NCI-H526 treated with DMSO at 0.1 percent for 48 hours (cell line): ENCODE measurements around the gene EPHB3.
"Not testable (repeated sequence)": the region's sequence is repeated elsewhere in the genome, so short reads cannot be mapped to it uniquely, and the experiment has no call there.

Experiments used
- DNase-seq: peaks from one replicate; lab custom pipeline; 2025; lab: John Stamatoyannopoulos, UW

Gene EPHB3

DNA sequence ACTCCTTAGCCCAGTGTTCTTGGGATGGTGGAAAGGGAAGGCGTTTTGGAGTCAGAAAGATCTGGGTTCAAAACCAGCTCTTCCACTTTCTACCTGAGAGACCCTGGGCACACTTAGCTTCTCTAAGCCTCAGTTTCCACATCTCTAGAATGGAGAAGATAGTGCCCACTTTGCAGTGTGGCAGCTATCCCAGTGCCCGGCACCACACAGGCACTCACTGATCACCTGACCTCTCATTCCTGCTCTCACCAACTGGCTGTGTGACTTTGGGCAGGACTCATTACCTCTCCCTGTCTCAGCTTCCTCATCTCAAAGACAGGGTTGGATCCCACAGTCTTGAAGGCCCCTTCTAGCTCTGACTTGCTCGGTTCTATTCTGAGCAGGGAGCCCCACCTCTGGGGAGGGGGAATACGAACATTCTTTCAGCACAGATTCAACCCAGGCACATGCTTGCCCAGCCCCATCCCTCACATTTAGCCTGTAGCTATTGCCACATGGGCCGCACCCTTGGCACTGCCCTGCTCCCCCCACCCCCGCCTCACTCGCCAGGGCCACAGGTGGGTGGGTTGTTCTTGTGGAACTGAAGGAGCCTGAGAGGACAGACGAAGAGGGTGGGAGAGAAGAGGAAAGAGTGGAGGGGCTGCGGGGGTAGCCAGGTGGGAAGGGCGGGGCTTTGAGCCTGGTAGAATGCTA is 39.2 kb downstream of the EPHB3 start:
- no peak for DNase-seq

DNA sequence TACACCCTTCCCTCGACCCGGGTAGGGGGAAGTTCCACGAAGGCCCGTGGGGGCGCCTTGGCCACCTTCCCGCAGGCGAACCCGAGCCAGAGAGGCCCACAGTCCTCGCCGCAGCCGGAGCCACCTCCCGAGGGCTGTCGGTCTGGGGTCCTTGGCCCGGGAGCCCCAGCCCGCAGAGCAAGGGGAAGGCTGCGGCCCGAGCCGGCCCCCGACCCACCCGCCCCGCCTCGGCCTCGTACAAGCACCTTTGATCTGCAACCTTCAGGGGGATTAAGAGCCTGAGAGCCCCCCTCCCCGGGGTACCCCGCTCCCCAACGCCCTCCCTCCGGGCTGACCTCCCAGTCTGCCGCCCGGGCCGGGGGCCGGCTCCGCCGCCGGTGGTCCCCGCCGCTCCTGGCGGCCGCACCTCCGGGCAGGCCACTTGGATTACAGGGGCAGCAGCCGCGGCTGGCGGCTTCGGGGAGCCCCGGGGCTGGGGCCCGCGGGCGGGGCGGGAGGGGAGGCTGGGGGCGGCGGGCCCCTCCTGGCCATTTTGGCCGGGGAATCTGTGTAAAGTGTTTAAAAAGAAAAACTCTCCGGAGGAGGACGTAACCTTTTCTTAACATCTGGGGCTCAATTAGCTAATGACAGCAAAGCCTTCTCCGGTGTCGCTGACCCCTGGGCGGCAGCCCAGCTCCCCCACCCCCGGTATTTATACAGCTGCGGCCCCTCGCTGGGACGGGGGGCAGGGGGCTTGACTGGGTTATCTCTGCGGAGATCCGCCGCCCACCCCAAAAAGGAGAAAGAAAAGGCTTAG is 40.2 kb downstream of the EPHB3 start:
- DNase-seq, result no peak

DNA sequence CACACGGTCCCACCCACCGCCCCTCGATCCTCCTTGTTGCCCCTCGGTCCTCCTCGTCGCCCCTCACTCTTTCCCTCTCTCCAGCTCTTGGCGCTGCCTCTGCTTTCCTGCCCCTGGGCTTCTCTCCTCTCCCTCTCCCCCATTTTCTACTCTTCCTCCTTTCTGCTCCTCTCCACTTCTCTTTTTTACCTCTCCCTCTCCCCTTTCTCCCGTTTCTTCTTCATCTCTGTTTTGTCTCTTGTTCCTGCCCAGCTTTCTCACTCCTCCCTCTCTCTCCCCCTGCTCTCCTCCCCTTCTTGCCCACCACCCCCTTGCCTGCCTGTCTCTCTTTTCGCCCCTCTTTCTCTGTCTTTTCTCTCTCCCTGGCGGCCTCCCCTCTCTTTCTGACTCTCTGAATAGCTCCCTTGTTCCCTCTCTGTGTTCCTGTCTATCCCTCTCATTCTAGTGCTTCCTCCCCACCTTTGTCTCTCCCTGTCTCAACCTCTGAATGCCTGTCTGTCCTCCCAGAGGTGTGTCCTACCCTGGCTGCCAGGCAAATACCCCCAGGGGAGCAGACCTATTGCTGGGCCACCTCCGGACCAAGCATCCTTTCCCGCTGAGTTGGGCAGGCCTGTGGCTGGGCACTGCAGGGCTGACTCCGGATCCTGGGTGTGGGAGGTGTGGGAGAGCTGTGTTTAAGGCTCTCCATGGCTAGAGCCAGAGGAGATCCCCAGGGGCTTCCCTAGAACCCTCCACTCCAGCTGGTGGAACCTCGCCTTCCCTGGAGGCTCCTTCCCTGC is 41.0 kb downstream of the EPHB3 start:
- DNase-seq, result peak; percentile 71

DNA sequence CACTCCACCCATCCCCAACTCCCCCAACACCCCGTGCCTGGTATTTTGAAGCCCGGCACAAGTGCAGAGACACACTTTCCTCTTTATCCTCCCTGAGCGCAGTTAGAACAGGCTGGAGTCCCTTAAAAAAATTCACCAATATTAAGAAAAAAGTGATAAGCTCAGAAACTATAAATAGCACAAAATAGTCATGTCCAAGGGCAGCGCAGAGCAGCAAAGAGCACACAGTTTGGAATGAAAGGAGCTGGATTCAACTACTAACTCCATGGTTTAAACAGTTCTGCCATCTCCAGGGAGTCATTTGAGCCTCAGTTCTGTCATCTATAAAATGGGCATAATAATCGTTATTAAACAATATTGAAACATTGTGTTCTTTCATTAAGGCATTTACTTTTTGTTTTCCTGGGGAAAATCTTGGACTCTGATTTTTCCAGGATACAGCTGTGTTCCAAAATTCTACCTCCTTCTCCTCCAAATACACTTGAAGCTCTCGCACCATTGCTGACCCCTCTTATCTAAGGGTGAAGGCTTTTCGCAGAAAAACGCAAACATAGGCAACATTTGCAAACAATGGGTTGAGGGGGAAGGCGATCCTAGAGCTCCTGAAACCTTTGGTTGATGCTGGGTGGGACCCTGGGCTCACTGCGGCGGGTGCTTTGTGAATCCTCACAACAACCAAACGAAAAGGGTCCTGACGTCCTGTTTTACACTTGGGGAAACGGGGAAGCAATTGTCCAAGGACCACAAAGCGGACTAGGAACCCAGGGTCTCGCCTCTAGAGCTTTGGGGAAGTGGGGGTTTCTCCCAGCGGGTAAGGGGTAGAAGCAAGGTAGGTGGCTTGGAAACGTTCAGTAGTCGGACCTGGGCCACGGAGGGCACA is 41.8 kb downstream of the EPHB3 start:
- DNase-seq, result no peak

GRCh38 chr3:184604039-184604601 is 42.5 kb downstream of the EPHB3 start:
- DNase-seq, result peak; percentile 34

GRCh38 chr3:184604615-184605290 is 43.2 kb downstream of the EPHB3 start:
- peak; percentile 73 for DNase-seq

GRCh38 chr3:184608209-184608608 is 46.6 kb downstream of the EPHB3 start:
- DNase-seq, result no peak

DNA sequence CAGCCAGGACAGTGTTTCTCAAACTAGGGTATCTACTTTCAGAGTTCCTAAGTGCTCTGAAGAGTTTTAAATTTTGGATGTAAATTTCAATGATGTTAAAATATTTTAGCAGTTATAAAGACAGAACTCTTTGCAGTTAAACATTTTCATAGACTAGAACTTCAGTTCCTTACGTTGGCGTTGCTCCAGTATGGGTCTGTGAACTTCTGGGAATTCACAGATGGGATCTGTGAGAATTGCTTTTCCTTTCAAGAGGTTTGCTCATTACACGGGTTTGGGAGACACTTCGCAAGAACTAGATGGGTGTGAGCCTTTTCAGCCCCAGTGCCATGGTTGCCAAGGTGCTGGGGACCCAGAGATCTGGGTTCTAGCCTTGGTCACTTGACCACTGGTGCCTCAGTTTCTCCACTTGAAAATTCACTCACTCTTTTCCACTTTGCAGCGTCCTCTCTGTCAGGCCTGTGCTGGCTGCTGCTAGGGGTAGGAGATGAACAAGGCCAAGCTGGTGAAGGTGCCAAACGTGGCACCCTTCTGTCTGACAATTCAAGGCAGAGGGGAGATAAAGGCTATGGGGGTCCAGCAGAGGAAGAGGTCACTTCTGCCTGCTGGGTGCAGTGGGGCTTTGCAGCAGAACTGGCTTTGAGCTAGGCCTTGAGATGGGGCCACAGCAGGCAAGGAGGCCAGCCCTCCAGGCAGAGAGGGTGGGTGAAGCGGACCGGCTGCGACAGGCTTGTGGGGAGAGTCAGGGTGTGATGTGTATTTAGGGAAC is 48.1 kb downstream of the EPHB3 start:
- DNase-seq, result no peak

GRCh38 chr3:184610245-184610871 is 48.8 kb downstream of the EPHB3 start:
- DNase-seq, result no peak

- DNase-seq, result no peak
Measured at GRCh38 chr3:184611607-184612281, 50.2 kb downstream of the EPHB3 start.

DNA sequence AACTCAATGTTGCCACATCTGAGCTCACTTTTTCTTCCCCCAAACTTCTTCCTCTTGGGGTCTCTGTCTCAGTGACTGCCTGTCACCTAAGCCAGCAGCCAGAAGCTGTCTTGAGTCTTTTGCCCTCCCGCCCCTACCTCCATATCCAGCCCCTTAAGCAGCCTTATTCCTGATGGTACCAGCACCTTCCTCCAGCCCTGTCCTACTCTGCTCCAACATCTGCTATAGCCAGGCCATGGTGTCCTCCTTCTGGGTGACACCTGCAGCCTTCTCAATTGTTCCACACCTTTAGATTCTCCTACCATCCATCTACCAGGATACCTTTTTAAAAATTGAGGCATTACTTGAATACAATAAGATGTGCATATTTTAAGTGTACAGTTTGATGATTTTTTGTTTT is 53.8 kb downstream of the EPHB3 start:
- no peak for DNase-seq

DNA sequence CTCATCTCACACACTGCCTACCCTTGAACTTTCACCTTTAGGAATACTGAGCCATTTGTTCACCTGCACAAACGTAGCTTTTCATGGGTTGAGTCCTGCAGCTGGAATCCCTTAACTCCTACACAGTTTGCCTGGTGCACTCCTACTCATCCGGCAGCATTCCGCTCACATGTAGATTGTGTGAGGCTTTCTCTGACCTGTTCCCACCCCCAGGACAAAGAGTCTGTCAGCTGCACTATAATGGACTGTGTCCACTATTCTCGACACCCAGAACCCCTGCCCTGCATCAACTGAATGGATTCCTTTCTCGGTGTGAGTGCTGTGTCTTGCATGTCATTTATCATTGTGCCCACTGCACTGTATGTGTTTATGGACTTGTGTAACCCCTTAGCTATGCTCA is 54.9 kb downstream of the EPHB3 start:
- DNase-seq, result no peak

GRCh38 chr3:184617306-184617705 is 55.7 kb downstream of the EPHB3 start:
- DNase-seq, result not testable (repeated sequence)

DNA sequence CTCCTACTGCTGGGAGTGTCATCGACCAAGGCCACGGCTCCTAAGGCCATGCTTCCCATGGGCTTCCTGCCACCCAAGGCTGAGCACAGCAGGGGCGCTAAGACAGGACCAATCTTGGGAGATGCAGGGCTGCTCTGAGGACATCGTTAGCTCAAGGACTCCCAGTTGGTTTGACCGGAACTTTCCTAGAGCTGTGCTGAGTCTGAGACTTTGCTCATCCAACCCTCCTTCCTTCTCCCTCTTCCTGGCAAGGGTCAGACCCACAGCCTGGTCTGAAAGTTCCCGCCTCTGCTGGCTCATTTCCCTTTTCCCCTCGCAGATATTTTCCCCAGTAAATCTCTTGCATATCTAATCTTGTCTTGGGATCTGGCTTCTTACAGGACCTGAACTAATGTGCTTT is 57.2 kb downstream of the EPHB3 start:
- no peak for DNase-seq

GRCh38 chr3:184619369-184619768 is 57.8 kb downstream of the EPHB3 start:
- DNase-seq, result no peak

DNA sequence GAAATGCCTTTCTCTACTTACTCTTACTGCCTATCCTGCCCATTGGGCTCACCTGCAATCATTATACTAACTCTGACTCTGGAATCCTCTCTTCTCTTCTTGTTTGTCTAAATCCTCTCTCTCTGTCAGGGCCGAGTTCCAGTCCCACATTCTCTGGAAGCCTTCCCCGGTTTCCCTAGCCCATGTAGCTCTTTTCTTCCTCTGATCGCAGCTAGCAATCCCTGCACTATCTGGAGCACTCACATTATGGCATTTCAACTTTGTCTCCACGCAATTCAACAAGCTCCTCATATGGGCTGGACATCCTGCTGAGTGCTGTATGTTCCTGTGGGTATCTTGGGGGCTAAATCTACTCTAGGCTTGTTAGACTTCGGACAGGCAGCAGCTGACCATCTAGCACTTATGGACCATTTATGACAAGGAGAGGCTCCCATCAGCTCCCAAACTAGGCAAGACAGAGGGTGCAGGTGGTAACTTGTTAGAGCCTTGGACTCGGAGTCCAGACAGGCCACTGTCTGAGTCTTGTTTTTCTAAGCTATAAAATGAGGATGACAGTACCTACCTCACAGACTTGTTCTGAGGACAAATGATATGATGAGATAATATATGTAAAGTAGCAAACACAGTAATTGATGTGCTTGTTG is 58.3 kb downstream of the EPHB3 start:
- DNase-seq, result peak; percentile 63

DNA sequence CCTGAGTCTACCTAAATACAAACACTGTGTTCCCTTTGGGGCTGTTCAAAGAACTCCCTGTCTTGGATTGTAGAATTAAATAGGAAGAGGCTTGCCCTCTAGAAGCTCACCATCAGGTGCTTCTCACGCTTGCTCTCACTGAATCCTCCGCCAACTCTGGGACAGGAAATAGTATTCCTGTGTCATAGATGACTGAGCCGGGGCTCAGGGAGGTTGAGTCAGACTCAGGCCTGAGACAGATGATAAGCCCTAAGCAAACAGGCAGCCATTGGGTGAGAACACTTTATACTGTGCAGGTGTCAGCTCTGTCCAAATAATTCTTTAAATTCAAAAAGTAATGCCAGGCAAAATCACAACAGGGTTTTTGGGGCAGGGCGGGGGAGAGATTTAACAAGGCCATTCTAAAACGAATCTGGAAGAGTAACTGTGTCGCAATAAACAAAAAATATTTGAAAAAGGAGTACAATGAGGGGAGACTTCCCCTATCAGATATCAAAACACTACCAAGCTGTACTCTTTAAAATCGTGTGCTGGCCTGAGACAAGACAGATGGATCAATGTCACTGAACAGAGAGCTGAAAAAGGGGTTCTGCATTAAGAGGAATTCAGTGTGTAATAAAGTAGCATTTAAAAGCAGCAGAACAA is 59.0 kb downstream of the EPHB3 start:
- no peak for DNase-seq

DNA sequence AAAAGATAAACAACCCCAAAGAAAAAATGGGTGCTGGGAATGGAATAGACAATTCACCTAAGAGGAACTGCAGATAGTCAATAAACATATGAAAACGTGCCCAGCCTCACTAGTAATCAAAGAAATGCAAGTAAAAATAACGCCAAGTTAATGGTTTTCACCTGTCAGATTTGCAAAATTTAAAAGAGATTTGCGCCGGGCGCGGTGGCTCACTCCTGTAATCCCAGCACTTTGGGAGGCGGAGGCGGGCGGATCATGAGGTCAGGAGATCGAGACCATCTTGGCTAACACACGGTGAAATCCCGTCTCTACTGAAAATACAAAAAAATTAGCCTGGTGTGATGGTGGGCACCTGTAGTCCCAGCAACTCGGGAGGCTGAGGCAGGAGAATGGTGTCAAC is 60.6 kb downstream of the EPHB3 start:
- DNase-seq, result not testable (repeated sequence)
